HG02678 (cell line): ENCODE results near the gene MTHFD2L.
A peak's percentile ranks its signal among the peaks of the same experiment; 100 is the strongest.
"Not testable (repeated sequence)": the region's sequence is repeated elsewhere in the genome, so short reads cannot be mapped to it uniquely, and the experiment has no call there.

ENCODE experiments used
- ATAC-seq: cut with Tn5 transposase; IDR thresholded peaks from one replicate; pipeline ENCODE4 v1.9.1; 2021; ENCODE audit warnings: mild to moderate bottlenecking, moderate library complexity; ENCODE audit not compliant: unreplicated experiment

Gene MTHFD2L

DNA sequence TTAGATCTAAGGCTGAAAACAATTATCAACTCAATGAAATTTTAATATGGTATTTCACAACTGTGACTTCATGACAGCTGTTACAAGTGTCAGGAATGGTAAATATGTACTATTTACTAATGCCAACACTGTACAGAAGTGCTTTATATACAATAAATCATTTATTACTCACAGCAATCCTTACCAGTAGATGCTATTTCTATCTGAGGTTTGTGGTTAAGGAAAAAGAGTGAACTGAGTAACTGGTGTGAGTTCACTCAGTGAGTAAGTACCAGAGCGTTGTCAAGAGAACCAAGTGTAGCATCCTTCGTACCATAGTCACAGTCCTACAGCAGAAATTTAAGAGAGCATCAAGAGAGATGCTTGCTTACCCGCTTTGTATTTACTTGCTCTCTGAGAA lies 23.3 kb downstream of the MTHFD2L start:
- no peak for ATAC-seq

DNA sequence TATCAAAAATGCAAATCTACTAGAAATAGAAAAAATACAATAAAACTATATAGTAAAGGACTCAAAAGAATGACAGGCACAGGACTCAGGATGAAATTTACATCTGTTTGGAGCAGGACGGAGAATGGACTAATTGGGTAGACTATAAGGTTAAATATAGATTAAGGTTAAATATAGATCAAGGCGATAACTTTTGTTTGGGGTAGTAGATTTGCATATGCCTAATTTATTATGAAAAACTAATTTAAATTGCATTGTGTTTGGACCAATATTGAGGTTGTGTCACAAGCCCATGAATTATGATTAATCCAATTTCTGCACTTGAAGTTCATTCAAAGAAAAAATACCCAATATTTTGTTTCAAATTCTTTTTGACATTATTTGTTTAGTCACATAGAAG lies 31.0 kb downstream of the MTHFD2L start:
- no peak for ATAC-seq

DNA sequence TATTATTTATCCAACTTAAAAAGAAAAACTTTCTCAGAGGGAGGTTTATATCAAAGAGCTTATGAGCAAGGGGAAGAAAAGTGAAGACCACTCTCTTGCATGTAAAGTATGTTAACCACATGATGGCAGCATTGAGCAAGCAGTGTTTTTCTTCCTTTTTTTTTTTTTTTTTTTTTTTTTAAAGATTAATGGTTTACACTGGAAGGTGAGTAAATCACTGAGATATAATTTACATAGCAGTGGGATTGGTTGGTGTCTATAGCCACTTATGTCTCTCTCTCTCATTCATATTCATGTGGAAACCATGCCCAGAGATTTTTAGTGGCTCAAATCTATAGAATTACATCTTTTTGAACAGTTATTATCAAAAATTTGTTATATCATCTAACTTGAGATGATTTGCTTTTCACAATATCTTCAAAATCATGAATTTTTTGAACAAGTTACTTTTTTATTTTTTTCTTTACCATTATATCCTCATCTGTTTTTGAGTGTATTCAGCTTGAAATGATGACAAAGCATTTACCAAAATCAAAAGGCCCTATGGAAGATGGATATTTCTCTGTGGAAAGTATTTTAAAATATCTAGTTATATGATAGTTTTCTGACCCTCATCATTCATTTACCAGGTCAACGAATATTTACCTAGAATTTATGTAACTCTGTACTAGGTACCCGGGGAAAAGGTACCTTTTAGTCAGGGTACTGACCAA lies 31.6 kb downstream of the MTHFD2L start:
- ATAC-seq = peak; percentile 59

DNA sequence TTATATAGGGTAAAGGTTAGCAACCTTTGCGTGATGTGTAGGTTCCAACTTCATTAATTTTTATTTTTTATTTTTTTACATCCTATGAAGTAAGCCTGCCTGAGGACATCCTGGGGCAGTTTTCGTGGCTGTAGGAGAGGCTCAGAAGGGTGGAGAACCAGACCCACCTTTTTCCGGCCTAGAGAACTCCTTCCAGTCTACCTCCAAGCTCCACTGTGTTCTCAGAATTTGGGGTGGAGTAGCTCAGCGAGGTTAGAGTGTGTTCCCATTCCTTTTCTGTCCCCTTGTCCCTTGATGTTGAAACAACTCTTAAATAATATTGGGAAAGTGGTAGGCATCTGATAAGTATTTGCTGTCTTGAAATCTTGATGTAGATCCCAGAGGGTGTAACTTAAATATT lies 32.4 kb downstream of the MTHFD2L start:
- no peak for ATAC-seq

DNA sequence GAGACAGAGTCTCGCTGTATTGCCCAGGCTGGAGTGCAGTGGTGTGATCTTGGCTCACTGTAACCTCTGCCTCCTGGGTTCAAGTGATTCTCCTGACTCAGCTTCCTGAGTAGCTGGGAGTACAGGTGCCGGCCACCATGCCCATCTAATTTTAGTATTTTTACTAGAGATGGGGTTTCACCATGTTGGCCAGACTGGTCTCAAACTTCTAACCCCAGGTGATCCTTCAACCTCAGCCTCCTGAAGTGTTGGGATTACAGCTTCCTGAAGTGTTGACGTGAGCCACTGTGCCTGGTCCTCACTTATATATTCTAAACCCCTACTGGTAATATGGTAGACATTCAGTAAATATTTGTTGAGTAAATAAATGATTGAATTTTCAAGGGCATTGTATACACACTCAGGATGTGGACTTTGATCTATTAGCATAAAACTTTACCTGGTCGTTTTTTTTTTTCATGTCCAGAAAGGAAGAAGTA lies 33.0 kb downstream of the MTHFD2L start:
- no peak for ATAC-seq

DNA sequence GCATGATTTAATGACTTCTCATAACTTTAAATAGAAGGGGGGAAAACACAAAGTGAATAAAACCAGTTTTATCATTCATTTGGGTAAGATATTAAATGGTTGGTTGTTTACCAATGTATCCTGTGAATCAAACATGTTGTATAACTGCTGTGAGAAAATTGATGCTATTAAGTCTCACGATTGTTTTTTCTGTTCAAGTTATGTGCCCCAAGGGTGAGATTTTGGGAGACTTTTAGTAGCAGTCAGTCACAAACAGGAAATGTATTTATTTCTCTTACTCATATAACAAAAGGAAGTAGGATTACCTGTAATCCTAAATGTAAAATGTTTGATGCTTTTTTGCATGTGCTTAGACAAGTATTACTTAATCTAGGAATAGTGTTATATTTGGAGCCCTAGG lies 39.2 kb downstream of the MTHFD2L start:
- ATAC-seq = no peak

DNA sequence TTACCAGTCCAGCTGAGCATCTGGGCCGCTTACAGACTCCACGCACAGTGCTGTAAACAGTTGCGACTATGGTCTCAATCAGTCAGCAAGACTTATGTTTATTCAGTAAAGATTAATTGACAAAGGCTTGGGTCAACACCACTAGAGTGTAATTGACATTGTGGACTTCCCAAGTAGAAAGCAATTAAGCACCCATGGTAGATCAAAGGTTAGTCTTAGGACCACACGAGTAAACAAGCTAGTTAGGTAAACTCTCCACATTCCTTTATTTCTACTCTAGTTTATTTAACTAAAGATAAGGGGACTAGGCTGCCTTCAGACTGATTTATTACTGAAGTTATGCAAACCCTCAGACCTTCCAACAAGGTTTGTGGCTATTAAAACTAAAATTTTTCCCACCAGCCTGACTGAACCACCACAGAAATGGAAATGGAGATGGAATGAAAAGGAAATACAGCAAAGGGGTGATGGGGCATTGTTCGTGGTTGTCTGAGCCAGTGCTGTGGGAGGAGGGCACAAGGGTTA lies 44.2 kb downstream of the MTHFD2L start:
- no peak for ATAC-seq

DNA sequence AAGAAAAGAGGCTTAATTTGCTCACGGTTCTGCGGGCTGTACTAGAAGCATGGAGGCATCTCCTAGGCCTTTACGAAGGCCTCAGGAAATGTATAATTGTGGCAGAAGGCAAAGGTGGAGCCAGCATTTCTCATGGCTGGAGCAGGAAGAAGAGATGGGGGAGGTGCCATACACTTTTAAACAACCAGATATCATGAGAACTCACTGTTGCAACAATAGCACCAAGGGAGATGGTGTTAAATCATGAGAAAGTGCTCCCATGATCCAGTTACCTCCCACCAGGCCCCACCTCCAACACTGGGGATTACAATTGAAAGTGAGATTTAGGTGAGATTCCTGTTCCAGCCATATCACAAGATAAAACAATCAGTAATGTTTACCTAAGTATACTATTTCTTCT lies 45.5 kb downstream of the MTHFD2L start:
- ATAC-seq = no peak

DNA sequence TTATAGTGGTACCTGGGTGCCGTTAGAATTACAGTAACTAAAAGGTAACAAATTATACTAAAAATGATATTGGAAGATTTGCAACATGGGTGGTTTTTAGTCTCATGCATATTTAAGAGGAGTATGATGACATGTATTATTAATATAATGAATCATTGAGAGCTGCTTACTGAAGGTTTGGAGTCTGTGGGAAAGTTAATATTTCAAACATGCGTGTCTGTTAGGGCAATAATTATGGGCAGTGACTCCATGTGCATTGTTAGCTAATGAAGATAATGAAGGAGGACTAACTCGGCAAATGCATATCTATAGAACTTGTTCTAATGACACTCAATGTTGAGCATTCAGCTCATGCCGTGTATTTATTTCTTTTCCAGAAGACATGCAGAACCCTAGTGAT lies 47.1 kb downstream of the MTHFD2L start:
- no peak for ATAC-seq

DNA sequence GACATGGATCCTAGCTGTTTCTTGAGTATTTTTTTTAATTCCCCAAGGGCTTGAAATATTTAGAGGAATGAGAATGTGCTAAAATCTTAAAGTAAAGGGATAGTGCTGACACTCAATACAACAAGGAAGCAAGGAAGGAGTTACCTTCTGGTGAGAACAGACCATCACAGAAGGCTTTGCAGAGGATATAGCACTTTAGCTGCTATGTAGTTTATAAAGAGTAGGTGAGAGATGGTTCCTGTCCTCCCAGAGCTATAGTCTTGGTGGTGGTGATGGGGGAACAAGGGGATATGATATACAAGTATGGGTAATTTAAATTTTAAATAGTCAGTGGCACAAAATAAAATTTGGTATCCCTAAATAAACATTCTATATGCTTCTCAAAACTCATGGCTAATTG lies 47.6 kb downstream of the MTHFD2L start:
- ATAC-seq = no peak

DNA sequence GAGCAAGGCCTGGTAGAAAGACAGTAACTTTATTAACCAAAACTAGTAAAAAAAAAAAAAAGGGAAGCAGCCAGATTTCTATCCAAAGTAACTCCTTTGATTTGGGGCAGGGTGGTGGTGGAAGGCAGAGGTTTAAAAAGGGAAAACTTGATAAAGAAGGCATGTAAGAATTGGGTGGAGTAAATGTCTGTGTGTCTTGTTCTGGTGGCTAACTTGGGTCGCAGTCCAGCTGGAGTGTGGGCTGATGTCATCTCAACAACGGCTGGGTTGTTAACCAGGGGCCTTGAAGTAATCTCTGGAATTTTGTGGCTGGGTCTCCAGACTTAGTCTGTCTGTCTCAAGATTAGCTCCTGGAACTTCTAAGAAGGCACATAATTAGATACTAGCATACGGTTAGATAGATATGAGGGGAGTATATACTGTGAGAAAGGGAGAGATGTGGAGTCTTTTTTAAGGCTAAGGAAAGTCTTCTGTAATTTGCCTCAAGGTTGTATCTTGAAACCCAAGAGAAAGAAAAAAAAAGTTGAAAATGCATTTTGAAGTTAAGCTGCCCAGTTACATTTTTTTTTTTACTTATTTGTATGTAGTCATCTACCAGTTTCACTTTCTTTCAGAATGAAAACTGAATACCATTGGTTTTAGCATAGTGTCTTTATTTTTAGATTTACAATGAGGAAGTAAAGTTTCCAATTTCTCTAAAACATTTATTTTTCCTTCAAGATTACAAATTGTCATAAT lies 48.3 kb downstream of the MTHFD2L start:
- peak; percentile 82 for ATAC-seq

DNA sequence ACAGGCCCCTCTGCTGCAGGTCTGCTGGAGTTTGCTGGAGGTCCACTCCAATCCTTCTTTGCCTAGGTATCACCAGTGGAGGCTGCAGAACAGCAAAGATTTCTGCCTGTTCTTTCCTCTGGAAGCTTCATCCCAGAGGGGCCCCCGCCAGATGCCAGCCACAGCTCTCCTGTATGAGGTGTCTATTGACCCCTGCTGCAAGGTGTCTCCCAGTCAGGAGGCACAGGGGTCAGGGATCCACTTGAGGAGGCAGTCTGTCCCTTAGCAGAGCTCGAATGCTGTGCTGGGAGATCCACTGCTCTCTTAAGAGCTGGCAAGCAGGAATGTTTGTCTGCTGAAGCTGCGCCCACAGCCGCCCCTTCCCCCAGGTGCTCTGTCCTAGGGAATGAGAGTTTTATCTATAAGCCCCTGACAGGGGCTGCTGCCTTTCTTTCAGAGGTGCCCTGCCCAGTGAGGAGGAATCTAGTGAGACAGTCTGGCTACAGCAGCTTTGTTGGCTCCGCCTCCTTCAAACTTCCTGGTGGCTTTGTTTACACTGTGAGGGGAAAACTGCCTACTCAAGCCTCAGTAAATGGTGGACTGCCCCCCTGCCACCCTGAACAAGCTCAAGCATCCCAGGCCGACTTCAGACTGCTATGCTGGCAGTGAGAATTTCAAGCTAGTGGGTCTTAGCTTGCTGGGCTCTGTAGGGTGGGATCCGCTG lies 56.7 kb downstream of the MTHFD2L start:
- not testable (repeated sequence) for ATAC-seq

DNA sequence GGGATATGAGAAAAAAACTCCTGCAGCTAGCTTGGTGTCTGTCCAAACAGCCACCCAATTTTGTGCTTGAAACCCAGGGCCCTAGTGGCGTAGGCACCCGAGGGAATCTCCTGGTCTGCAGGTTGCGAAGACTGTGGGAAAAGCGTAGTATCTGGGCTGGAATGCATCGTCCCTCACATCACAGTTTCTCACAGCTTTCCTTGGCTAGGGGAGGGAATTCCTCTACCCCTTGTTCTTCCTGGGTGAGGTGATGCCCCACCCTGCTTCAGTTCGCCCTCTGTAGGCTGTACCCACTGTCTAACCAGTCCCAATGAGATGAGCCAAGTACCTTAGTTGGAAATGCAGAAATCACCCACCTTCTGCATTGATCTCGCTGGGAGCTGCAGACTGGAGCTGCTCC lies 57.3 kb downstream of the MTHFD2L start:
- not testable (repeated sequence) for ATAC-seq

DNA sequence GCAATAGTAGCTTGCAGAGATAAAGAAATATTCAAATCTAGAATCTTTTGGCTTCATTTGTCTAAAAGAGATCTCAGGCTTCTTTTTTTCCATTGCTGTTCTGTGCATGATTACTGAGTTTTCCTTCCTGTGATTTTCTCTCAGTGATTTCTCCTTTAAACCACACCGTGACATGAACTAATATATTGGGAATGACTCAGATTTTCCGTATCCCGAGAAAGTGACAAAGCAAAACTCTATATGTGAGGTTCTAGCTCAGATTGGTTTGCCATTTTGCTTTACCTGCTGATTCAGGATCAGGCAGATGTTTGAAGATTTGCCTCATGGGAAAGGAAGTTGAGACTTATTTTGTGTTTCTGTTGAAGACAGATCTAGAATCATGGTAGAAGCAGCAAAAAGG lies 59.4 kb downstream of the MTHFD2L start:
- no peak for ATAC-seq

DNA sequence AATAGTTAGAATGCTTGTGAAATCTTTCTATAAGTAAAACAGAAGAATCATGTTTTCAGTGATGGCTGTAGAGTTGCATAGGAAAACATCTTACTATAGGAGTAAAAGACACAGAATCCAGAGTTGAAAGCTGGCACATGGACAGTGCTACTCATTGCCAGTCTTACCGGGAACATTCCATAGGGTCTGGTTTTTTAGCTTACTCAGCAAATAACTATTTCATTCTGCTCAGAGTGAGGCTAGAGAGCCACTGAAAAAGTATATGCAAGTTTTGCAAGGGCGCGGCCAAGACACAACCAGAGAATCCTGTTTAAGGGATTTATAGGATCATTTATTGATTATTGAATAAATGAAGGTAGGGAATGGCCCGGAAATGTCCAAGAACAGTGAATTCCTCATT lies 60.3 kb downstream of the MTHFD2L start:
- no peak for ATAC-seq

DNA sequence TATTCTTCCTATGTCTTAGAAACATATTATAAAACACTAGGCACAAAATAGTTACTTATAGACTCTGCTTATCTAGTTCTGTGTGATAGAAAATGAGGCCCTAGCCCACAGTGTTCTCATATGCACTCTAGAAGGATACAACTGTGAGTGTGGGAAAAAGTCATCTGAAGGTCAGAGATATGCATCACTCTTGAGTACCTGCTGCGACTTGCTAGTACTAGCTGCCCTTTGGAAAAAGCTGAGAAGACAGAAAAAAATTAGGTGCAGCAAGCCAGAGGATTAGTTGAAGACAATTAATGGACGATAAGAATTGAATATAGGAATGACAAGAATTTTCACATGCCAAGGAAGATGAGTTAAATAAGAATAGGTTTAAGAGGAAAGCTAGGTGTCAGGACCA lies 61.3 kb downstream of the MTHFD2L start:
- ATAC-seq = no peak

DNA sequence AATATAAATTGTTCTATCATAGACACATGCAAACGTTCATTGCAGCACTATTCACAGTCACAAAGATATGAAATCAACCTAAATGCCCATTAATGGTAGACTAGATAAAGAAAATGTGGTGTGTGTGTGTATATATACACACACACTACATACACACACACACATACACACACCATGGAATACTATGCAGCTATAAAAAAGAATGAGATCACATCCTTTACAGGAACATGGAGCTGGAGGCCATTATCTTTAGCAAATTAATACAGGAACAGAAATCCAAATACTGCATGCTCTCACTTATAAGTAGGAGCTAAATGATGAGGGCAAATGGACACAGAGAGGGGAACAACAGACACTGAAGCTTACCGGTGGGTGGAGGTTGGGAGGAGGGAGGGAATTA lies 65.2 kb downstream of the MTHFD2L start:
- no peak for ATAC-seq

DNA sequence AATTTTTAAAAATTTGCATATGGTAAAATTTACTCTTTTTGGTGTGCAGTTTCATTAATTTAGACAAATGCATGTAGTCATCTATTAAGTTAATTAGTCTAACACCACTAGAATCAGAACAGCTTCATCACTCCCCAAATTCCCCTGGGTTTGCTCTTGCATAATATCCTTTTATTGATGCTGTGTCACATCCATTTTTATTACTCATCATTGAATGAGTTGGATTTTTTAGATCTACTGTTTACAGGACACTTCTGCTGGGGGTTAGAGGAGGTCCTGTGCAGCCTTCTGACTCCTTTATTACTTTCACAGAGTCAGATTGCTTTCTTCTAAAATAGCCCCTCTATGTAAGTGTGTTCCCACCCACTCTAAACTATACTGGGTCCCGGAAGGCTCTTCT lies 65.9 kb downstream of the MTHFD2L start:
- ATAC-seq = no peak

DNA sequence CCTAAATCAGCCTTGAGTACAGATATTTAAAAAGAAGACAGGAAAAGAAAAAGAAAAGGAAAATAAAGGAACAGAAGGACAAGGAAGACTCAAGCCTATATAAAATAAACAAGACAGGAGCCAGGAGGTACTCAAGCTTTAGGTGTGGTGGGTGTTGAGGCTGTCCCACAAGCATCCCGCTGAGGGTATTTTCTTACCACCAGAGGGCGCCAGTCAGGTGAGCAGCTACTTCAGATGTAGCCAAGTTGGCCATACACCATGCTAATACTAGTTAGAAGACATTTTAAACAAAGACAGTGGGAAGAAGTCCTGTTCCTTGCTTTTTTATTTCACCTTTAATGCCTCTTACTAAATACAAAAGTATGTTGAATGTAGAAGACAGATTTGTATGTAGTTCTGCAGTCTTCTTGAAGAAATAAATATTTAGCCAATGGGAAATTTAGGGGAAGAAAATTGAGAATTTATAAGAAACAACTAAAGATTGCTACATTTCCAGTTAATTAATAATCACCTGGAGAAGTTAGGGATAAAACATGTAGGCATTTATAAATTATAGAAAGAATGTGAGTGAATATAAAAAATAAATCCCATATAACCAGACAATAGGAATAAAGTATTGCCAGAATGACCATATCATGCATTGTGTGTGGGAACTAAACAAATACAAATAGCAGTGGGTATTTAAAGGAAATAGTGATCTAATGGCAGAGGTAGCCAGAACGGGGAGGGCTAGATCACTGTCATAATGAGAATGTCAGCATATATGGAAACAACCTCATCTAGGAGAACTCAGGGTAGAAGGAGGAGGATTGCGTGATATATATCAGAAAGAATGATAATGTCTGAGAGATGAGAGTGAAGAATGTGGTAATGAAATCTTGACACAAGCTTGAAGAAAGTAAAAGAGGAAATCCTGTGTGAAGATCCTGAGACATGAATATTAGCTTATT lies 71.0 kb downstream of the MTHFD2L start:
- peak; percentile 88 for ATAC-seq

DNA sequence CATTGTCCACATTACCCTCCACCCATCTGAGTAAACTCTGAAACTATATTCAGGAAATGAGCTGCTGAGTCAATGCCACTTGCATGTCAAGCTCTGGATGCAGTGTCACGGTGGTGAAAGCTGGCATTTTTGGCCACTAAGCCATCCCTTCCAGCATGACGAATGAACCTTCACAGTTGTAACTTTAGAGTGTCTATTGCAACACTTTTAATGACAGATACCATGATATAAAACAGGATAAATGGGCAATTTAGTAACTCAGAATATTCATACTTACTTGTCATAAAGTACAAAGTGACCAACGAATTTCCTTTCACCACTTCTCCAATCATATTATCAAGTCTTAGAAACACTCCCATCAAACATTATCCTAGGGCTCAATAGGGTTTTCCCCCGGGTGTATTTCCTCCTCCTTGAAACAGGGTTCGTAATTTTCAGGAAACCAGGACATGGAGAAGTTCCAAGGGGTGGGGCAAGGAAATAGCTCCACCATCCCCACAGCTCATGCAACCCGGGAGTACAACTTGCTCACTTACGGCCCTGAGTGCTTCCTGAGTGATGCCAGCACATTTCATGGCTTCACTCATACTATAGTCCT lies 73.1 kb downstream of the MTHFD2L start:
- ATAC-seq = peak; percentile 58
